Measurements from ENCODE around the gene KRTAP4-16.

GRCh38 chr17:41150026-41150425 lies 48.0 kb upstream of the KRTAP4-16 start:
- no peak for TF ChIP-seq USF2 (IDR thresholded peaks at IDR 0.05)
- no peak for TF ChIP-seq EP300 (IDR thresholded peaks at IDR 0.05)
- TF ChIP-seq POLR2A (IDR thresholded peaks at IDR 0.05; ENCODE audit: low read length): no peak
- no peak for TF ChIP-seq RAD21 (conservative IDR thresholded peaks at IDR 0.05 in 1 of 2, IDR thresholded peaks at IDR 0.05 in 1 of 2)
- no peak for TF ChIP-seq E2F6 (IDR thresholded peaks at IDR 0.05; ENCODE audit: borderline replicate concordance, low read depth)
- TF ChIP-seq JUNB (IDR thresholded peaks at IDR 0.05): no peak
- TF ChIP-seq CEBPB (IDR thresholded peaks at IDR 0.05): no peak
- TF ChIP-seq GATA3 (IDR thresholded peaks at IDR 0.05; ENCODE audit: borderline replicate concordance): no peak

Data from A549 (cell line).